Midbrain (tissue), 1 donor: ENCODE results near the gene CMIP.
"Not testable (repeated sequence)": the region's sequence is repeated elsewhere in the genome, so short reads cannot be mapped to it uniquely, and the experiment has no call there.

Source experiments
- DNase-seq: peaks from one replicate; lab custom pipeline; 2025; lab: John Stamatoyannopoulos, UW

CMIP gene

DNA sequence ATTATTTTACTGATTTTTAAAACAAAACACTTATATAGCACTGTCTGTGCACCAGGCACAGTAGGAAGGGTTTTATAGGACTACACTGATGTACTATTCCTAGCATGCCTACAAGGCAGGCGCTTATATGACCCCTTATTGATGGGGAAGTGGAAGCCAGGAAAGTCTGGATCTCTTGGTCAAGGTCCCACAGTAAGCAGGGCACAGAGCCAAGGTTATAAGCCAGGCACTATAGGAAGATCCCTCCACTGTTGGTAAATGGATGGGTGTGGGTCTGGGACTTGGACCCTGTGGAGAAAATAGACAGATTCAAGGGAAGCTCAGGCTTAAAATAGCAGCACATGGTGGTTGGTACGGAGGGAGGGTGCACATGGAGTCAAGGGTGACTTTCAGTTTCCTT lies 275.4 kb downstream of the CMIP start:
- DNase-seq: no peak

DNA sequence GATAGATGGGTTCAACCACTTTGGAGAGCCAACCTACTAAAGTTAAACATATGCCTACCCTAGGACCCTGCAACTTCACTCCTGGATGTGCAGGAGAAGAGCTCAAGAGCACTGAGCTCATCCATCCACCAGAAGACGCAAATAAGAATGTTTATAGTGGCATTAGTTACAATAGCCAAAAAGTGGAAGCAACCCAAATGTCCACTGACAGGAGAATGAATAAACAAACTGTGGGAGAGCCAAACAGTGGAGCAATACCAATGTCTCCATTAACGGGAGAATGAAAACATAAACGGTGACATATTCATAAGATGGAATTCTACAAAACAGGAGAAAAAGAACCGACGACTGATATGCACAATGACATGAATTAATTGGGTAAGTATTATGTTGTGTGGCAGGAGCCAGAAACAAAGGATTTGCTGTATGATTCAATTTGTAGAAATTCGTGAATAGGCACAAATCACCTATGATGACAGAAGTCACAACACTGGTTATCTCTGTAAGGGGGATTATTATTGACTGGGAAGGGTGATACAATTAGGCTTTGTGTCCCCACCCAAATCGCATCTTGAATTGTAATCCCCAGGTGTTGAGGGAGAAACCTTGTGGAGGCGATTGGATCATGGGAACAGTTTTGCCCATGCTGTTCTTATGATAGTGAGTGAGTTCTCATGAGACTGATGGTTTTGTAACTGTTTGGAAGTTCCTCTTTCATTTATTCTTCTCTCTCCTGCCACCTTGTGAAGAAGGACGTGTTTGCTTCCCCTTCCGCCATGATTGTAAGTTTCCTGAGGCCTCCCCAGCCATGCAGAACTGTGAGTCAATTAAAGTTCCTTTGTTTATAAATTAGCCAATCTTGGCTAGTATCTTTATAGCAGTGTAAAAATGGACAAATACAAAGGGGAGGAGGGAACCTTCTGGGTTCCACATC lies 276.6 kb downstream of the CMIP start:
- no peak for DNase-seq

DNA sequence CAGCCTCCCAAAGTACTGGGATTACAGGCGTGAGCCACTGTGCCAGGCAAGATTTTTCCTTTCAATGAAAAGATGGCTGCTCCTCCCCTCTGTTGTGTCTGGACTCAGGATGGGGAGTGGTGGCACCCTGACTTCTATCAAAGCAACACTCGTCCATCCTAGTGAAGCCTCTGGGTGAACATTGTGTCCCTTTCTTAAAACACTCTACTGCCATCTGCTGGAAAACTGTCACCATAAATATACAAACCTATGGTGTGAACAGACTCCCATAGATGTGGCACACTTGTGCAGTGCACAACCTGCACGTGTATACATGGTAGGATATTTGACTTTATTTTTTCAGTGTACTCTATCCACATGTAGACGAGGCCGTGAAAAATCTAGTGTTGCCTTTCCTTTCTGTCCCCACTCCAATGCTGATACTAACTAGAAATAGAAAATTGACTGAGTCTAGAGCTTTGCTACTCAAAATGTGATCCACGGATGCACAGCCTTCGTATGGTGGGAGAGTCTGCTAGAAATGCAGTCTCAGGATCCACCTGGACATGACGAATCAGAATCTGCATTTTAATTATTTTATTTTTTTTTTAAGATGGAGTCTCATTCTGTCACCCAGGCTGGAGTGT lies 278.6 kb downstream of the CMIP start:
- DNase-seq: peak; percentile 88

DNA sequence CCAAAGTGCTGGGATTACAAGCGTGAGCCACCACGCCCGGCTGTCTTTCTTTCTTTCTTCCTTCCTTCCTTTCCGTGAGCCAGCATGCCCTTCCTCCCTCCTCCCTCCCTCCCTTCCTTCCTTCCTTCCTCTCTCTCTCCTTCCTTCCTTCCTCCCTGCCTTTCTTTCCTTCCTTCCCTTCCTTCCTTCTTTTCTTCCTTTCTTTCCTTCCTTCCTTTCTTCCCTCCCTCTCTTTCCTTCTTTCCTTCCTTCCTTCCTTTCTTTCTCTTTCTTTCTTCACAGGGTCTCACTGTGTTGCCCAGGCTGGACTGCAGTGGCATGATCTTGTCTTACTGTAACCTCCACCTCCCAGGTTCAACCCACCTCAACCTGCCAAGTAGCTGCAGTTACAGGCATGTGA lies 283.8 kb downstream of the CMIP start:
- DNase-seq: no peak

DNA sequence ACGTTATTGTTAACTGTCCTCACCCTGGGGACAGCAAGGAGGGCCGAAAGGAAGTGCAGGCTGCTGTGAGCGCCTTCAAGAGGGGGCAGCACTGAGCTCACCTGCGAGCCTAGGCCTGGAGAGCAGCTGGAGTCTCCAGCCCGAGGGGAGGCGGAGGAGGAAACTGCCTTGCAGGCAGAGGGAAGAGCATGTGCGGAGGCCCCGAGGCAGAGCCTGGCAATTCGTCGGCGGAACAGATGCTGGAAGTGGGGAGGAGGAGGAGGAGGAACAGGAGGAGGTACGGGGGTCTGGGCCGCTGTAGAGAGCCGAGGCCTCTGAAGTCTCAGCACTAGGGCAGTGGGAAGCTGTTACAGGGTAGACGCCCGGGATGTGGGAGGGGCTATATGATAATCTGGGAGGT lies 284.8 kb downstream of the CMIP start:
- no peak for DNase-seq

DNA sequence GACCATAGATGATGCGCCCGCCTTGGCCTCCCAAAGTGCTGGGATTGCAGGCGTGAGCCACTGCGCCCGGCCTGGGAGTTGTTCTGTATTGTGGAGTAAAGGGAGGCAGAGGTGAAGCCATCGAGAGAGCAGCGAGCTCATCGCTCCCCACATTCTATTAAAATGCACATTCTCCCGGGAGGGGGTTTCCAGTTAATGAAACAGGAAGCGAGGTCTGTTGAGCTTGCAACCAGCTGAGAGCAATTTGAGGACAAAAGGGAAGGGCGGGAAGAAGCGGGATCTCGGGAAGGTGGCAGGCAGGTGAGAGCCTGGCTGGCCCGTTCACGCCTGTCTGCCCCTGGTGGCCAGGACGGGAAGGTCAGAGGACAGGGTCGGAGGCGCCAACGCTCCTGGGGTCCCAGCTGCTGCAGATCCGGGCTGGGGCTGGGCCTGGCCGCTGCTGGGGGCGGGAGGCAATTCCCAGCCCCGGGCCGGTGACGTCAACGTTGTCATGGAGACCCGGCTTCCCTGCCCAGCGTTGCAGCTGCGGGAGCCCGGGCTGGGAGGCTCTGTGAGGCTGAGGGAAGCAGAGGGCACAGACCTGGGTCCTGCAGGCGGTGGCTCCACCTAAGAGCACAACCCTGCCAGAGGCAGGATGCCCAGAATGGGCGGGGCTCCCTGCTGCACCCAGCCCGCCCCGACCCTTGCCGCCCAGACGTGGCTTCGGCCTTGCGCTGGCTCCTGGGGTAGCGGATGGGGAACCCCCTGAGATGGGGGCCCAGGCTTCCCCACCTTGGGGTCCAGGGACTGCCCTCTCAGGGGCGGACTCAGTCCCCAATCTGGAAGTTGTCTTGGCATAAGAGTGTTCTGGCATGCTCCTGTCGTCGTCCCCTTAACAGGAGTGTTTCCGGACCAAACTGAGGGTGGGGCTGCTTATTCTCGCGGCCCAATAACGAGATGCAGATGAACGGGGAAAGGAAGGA lies 285.8 kb downstream of the CMIP start:
- DNase-seq: peak; percentile 82

DNA sequence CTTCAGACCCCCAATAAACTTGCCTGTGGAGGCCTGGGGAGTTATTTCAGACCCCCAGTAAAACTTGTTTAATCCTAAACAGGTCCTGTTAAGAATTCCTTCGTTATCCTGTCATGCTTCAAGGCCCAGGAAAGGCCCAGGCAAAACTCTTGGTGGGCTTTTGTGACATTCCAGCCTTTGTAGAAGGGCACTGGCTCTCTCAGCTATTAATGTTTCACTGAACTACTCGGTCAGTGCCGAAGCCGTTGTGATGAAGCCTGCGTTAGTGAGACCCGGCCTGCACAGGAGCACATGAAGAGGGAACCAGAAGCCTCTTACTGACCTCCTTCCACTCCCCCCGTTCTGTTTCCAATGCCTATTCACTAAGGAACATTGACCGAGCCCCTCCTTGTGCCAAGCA lies 287.0 kb downstream of the CMIP start:
- no peak for DNase-seq

DNA sequence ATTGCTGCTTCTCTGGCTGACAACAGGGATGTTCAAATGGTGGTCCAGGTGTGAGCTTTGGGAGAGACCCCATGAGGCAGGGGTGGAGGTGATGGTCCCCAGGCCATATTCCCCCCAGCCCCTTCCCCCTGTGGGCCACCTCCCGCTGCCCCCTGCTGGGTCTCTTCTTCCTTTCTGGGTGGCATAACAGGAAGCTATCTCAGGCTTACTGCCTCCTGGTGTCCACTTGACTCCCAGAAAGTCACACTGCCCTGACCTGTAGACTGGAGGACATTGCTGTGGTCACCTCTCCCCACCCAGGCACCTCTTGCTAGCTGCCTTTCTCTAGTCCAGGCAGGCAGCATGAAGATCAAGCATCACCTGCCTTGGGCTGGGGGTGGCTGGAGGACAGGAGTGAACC lies 288.1 kb downstream of the CMIP start:
- no peak for DNase-seq

DNA sequence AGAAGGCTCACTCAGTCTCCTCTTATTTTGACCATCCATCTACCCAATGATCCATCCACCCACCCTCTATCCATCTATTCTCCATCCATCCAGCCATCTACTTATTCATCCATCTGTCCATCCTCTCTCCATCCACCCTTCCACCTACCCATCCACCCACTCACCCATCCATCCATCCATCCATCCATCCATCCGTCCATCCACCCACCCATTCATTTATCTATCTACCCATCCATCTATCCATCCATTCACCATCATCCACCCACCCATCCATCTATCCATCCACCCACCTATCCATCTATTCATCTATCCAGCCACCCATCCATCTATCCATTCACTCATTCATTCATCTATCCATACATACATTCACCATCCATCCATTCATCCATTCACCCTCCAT lies 288.7 kb downstream of the CMIP start:
- no peak for DNase-seq

DNA sequence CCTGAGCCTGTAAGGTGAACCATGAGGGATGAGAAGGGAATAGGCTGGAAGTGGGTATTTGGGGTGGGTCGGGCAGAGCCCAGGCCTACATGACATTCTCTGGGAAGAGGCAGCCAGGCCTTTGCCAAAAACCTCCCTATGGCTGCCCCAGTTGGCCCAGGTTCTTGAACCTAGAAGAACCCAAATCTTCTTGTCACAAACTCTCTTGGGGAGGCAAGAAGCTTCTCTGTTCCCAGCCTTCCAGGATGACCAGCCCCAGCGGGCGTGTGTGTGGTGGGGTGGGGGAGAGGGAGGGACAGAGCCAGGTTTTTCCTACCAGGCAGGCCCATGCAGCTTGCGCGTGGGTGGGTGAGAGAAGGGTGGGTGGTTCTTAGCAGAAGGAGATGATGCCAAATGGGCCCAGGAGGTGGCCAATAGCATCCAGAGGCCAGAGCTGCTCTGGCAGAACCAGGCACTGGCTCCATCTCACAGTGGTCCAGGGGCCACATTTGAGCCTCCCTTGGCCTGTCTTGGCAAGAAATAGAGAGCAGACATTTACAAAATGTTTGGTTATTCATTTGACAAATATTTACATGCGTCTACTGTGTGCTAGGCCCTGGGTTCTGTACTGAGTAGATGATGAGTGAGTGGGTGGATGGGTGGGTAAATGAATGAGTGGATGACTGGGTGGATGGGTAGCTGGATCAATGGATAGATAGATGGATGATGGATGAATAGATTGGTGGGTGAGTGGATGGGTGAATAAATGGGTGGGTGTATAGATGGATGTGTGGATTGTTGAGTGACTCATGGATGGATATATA lies 290.2 kb downstream of the CMIP start:
- no peak for DNase-seq

DNA sequence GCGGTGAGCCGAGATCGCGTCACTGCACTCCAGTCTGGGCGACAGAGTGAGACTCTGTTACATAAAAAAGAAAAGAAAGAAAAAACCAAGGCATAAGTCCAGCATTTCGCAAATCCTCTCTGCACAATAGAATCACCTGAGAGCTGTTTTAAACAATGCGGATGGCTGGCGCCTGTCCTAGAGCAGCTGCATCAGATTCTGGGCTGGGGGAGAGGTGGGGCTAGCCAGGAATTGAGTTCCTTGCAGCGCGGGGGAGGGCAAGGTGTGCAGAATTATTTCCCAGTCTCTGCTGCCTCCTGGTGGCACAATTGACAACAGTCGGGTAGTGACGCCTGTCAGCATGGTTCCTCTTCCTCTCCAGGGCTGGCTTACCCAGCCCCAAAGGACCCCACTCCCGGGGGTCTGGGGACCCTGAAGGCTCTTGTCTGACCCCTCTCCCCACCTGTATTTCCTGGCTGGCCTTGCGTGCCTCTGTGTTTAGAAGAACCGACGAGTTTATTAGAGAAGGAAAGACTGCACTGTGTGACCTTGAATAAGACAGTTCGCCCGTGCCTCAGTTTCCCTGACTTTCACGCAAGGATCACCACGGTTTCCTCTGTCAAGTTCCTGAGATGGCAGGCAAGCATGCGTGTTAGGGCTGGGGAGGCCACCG lies 293.4 kb downstream of the CMIP start:
- peak; percentile 79 for DNase-seq

DNA sequence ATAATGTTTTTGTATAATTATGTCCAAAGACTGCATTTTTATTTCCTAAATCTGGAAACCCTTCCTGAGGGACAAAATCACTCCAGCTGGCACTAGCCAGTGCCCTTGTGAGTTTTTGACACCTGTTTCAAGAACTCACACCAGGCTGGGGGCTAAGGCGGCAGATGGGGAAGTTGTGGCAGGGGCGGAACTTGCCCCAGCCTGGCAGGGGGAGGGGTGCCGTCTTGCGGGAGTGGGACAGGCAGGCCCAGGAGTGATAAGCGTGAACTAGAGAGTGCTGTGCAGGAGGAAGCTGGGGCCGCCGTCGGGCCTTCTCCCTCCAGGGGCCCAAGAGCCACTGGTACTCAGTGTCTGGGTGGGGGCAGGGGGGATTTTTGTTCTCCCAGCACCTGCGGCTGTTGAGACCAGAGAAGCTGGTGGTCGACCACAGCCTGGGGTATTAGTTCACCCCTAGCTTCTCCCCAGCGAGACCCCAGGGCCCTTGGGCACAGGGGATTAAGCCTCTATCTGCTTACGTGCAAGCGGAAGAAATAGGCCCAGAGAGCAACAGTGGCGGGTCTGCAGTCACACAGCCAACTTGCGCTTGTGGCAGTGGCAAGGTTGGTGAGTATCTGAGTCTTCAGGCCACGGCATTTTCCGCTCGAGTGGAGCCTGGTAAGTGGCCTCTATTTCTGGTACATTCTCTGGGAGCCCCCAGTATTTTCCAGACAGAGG lies 294.3 kb downstream of the CMIP start:
- peak; percentile 9 for DNase-seq

DNA sequence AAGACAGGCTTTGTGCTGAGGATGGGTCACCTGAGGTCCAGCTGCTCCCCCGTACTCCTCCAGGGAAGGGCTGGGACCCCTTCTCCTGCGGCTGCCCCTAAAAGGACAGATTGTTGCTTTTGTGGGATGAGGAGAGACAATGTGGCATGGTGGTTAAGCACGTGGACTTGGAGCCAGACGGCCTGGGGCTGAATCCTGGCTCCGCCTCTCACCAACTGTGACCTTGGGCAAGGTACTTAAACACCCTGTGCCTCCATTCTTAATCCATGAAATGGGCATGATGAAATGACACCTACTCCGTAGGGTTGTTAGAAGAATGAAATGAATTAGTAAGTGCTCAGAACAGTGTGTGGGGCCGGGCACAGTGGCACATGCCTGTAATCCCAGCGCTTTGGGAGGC lies 294.9 kb downstream of the CMIP start:
- no peak for DNase-seq

DNA sequence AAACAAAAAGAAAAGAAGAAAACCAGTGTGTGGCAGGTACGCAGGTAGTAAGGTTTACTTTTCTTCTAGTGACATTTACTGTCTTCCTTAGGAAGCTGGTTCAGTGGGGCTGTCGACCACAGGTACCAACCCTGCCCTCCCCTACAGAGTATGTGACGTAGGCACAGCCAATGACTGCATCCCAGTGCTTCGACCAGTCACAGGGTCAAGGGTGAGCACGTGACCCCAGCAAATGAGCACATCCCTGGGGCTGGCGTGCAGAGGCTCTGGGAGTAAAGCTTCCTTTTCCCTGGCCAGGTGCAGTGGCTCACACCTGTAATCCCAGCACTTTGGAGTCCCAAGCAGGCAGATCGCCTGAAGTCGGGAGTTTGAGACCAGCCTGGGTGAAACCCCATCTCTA lies 295.6 kb downstream of the CMIP start:
- no peak for DNase-seq

DNA sequence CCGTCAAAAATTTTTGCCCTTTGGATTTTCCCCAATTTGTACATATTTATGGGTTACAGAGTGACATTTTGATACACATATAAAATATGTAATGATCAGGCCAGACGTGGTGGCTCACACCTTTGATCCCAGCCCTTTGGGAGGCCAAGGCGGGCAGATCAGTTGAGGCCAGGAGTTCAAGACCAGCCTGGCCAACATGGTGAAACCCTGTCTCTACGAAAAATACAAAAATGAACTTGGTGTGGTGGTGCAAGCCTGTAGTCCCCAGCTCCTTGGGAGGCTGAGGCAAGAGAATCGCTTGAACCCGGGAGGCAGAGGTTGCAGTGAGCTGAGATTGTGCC lies 296.8 kb downstream of the CMIP start:
- DNase-seq: not testable (repeated sequence)

DNA sequence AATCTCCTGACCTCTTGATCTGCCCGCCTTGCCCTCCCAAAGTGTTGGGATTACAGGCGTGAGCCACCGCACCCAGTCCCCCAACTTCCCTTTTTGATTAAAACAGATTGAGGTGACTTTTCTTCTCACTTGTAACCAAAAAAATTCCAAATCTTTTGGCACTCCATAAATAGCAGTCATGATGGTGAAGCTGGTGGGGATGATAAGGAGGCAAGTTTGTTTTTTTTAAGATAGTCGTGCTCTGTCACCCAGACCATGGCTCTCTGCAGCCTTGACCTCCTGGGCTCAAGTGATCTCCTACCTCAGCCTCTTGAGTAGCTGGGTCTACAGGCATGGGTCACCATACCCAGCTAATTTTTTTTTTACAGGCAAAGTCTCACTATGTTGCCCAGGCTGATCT lies 299.8 kb downstream of the CMIP start:
- DNase-seq: no peak

DNA sequence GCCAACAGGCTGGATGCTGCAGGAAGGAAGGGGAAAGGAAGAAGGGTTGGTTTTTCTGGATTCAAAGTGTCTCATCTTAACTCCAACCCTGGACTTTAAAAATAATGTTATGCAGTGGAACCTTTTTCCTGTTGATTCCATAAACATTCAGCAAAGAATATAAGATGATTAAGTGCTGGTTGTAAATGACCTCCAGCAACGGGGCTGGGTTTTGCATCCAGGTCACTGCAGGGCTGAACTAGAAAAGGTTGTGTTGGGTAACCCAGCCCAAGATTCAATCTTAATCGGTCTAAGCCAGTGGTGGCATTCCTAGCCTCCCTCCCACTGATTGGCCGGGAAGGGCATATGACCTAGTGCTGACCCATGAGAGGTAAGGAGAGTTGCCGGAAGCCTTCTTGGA lies 300.3 kb downstream of the CMIP start:
- no peak for DNase-seq

DNA sequence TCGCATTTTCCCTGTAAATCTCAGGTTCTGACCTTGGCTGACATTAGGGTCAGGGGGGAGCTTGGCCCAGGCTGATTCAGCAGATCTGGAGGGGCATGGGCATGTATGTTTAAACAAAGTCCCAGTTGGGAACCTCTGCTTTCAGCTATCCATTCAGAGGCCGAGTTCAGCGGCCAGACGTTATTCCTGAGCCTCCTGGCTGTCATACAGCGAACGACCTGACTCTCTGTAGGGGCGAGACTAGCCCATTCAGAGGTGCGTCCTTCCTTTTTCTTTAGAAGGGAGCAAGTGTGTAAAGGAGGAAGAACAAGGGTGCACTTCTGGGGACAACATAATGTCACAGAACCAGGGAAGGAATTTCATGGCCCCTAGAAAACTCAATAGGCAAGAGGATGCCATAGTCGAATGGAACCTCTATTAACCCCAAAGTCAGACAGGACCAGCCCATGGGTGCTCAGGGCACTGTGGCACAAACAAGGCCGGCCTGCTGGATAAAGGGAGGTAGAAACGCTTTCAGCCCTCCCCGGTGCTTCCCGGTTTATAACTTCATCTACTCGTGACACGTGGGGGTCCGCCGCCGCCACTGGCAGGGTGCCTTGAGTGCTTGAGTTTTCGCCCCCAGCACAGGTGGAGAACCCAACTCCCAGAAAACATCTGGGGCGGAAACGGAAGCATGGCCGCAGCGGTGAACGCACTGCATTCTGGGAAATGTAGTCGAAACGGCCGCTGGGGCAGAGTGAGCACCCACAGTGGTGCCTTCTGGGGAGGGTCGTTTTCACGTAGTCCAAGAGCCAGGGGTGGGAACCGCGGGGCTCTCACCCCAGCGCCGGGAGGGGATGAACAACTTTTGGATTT lies 301.3 kb downstream of the CMIP start:
- peak; percentile 68 for DNase-seq

DNA sequence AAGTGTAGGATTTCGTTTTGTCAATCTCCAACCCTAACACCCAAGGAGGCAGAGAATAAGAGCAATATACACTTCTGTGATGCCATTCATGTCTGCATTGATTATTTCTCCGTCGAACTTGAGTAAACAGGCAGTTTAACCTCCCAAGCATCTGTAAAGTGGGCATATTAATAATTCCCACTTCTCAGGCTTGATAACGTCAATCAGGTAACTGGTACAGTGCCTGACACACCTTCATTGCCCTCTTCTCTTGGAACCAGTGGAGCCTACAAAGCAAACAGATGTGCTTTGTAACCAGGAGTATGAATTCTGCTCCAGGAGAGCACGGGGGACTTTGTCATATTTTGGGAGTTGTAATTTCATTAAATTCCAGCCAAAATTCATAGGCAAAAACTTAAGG lies 302.0 kb downstream of the CMIP start:
- DNase-seq: no peak
